Head of caudate nucleus (tissue), 42 donors: Measurements from ENCODE around the gene SH3PXD2B.
"Not testable (repeated sequence)": the region's sequence is repeated elsewhere in the genome, so short reads cannot be mapped to it uniquely, and the experiment has no call there.

Source experiments
- DNase-seq, 42 donors: peaks; one replicate each; pipeline versions ENCODE4 v3.0.0 to v3.0.0-alpha.2; 2020 to 2021; ENCODE audit warnings: mixed read lengths in 7 of 42
- intact Hi-C: fragments of 100-400 bp; cut with DNase I; formaldehyde crosslinking; loops from one replicate; pipeline ENCODE4 v1.15.0; 2022

The SH3PXD2B gene

GRCh38 chr5:172396994-172397393 is 57.3 kb downstream of the SH3PXD2B start:
- intact Hi-C loops, DNase-seq: not testable (repeated sequence)

- intact Hi-C loops, result no loop called here
- DNase-seq, result no peak
Observed at GRCh38 chr5:172396220-172396619, 58.1 kb downstream of the SH3PXD2B start.

GRCh38 chr5:172395483-172395882 is 58.8 kb downstream of the SH3PXD2B start:
- no peak for DNase-seq
- intact Hi-C loops, result no loop called here

- intact Hi-C loops, result no loop called here
- DNase-seq, result no peak
Observed at GRCh38 chr5:172389578-172390112, 64.7 kb downstream of the SH3PXD2B start.

GRCh38 chr5:172388246-172388733 is 66.0 kb downstream of the SH3PXD2B start:
- no peak for DNase-seq
- intact Hi-C loops, result no loop called here

- intact Hi-C loops, result no loop called here
- DNase-seq, result no peak
Observed at GRCh38 chr5:172385707-172386106, 68.6 kb downstream of the SH3PXD2B start.

- intact Hi-C loops, result no loop called here
- no peak for DNase-seq
Observed at GRCh38 chr5:172385010-172385563, 69.2 kb downstream of the SH3PXD2B start.

- no peak for DNase-seq
- intact Hi-C loops, result no loop called here
Observed at GRCh38 chr5:172383191-172383802, 71.0 kb downstream of the SH3PXD2B start.

- intact Hi-C loops, result no loop called here
- DNase-seq, result peak; percentile 63 to 91 (median 82)
Observed at GRCh38 chr5:172380987-172381643, 73.2 kb downstream of the SH3PXD2B start.

- intact Hi-C loops, result no loop called here
- DNase-seq, result peak in 1 of 42 donors; percentile 8
Observed at GRCh38 chr5:172380301-172380986, 73.9 kb downstream of the SH3PXD2B start.

GRCh38 chr5:172379481-172379880 is 74.8 kb downstream of the SH3PXD2B start:
- intact Hi-C loops, result no loop called here
- DNase-seq, result no peak

GRCh38 chr5:172377856-172378255 is 76.5 kb downstream of the SH3PXD2B start:
- intact Hi-C loops, result no loop called here
- DNase-seq, result peak in 17 of 42 donors; percentile 10 to 65 (median 28)

GRCh38 chr5:172377438-172377837 is 76.9 kb downstream of the SH3PXD2B start:
- no peak for DNase-seq
- intact Hi-C loops, result no loop called here

GRCh38 chr5:172374783-172375182 is 79.5 kb downstream of the SH3PXD2B start:
- intact Hi-C loops, result no loop called here
- DNase-seq, result no peak

- DNase-seq, result no peak
- intact Hi-C loops, result no loop called here
Observed at GRCh38 chr5:172373680-172374079, 80.6 kb downstream of the SH3PXD2B start.

- no peak for DNase-seq
- intact Hi-C loops, result no loop called here
Observed at GRCh38 chr5:172371684-172372083, 82.6 kb downstream of the SH3PXD2B start.

GRCh38 chr5:172370648-172371545 is 83.4 kb downstream of the SH3PXD2B start:
- peak in 5 of 42 donors; percentile 17 to 61 (median 41) for DNase-seq
- intact Hi-C loops, result no loop called here

GRCh38 chr5:172370237-172370640 is 84.1 kb downstream of the SH3PXD2B start:
- peak in 23 of 42 donors; percentile 18 to 71 (median 47) for DNase-seq
- intact Hi-C loops, result no loop called here

GRCh38 chr5:172368699-172369098 is 85.6 kb downstream of the SH3PXD2B start:
- intact Hi-C loops, result not testable (repeated sequence)

More at GRCh38 chr5:172368699-172369098, 85.6 kb downstream of the SH3PXD2B start:
- not testable (repeated sequence) for DNase-seq
